Measurements from ENCODE around the gene MPZL2. TPM values are rescaled to one million over a fixed set of nuclear protein-coding genes. Genes with fewer than 3 reads are reported as not detected.

MPZL2 gene
- total and polyA plus RNA-seq, 2 of the 8 experiments (the other 6 are each of a cell fraction or from before 2014, with no cell fraction given): 2.4 to 3.2 TPM

DNA sequence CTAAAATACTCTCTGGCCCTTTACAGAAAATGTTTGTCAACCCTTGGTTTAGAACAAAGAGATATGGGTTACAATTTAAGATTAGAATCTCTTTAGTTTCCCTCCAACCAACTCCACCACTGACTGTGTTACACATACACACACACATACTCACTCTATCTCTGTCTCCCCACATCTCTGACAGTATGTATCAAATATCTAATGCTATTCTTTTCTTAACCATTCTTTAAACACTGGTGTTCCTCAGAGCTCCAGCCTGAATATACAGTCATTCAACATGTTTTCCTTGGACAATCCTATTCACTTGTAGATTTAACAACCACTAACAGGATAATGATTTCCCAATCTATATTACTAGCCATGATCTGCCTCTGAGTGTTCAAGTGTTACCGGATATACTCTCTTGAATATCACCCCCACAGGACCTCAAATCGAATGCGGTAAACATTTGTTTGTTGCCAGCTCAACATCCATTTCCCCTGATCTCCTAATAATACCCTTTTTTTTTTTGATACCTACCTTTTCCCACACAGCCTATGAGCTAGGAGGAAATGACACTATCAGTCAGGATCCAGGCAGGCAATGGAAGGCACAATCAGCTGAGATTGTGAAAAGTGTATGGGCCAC, 18.0 kb downstream of the MPZL2 start:
- no peak for DNase-seq (ENCODE audit: low read depth in 1 of 2, low spot score in 2 of 2)
- FAIRE-seq: no peak
- no peak overlapping the region for H3K18ac ChIP-seq (ENCODE audit: extremely low read depth, low read length)
- ChIA-PET CTCF (ENCODE audit: partially characterized antibody) (interaction anchor here (0.9 to 2.5 kb wide), 3 partner anchors 47 to 74 kb away, joined by 3 to 7 read pairs (median 3); no protein-coding TSS in a partner anchor), POLR2A (ENCODE audit: partially characterized antibody) (interaction anchor here (1.2 kb wide), 1 partner anchor 65 kb away, joined by 3 read pairs; no protein-coding TSS in a partner anchor)
- H3K4ac ChIP-seq (replicated peaks; ENCODE audit: insufficient read length, low read depth, low read length): no peak overlapping the region
- H3K9ac ChIP-seq (replicated peaks in 1 of 4; ENCODE audit: extremely low read depth in 1 of 4, low read depth in 3 of 4, low read length in 3 of 4): no peak overlapping the region
- H3K14ac ChIP-seq (ENCODE audit: insufficient read length): no peak overlapping the region
- no peaks in the 10 kb centered on the region; a peak in 1 of 7 replicates for H3K4me1 ChIP-seq (replicated peaks in 1 of 4; ENCODE audit: control insufficient read depth in 3 of 4, insufficient read depth in 4 of 4, low read length in 3 of 4)
- H3K9me3 ChIP-seq (ENCODE audit: insufficient read depth in 2 of 2, low read depth in 1 of 2, low read length in 1 of 2): no peaks in the 10 kb centered on the region
- no peaks in the 10 kb centered on the region for H4K20me1 ChIP-seq (replicated peaks in 1 of 2; ENCODE audit: control insufficient read depth in 1 of 2, insufficient read depth in 2 of 2, low read length in 2 of 2)
- 94% methylated on average over 3 of the region's 3 CpGs; no CpG with 5 or more reads in 1 of the 2 experiments for WGBS, 2 experiments (ENCODE audit: extremely low coverage in 1 of 2, insufficient coverage in 1 of 2, insufficient read length in 1 of 2, insufficient replicate concordance in 2 of 2, low coverage in 1 of 2, low lambda C conversion rate in 2 of 2, missing lambda C conversion rate in 1 of 2)
- peaks cover 0 to 8% (median 0%) of the 10 kb centered on the region in 4 experiments; a peak in 3 of 7 replicates for H3K27me3 ChIP-seq (replicated peaks in 1 of 4; ENCODE audit: control insufficient read depth in 3 of 4, extremely low read depth in 1 of 4, insufficient read depth in 3 of 4, low read length in 3 of 4)
- no peak overlapping the region for H4K91ac ChIP-seq (replicated peaks; ENCODE audit: insufficient read length, low read length)
- no peak overlapping the region for H2AFZ ChIP-seq (ENCODE audit: low read length)
- no peaks in the 10 kb centered on the region for H3K79me2 ChIP-seq (ENCODE audit: control insufficient read depth in 1 of 2, insufficient read depth in 2 of 2, low read length in 2 of 2)
- H3K27ac ChIP-seq (ENCODE audit: low read depth, low read length): no peak overlapping the region
- no peaks in the 10 kb centered on the region for H3K36me3 ChIP-seq (ENCODE audit: control insufficient read depth in 2 of 4, insufficient read depth in 4 of 4, low read length in 3 of 4)
- H2BK12ac ChIP-seq (ENCODE audit: low read depth, low read length): no peak overlapping the region
- no peak overlapping the region for H3K4me2 ChIP-seq (ENCODE audit: insufficient read depth in 1 of 2, low read depth in 2 of 2, low read length in 2 of 2)
- no peak overlapping the region for H2BK120ac ChIP-seq (replicated peaks; ENCODE audit: low read depth, low read length)
- H4K5ac ChIP-seq (ENCODE audit: insufficient read length, low read depth, low read length): no peak overlapping the region
- H4K8ac ChIP-seq (ENCODE audit: extremely low read depth, insufficient read depth, low read length): no peak overlapping the region
- no peak overlapping the region for H2BK5ac ChIP-seq (ENCODE audit: low read depth, low read length)
- no peak overlapping the region for H2BK20ac ChIP-seq (ENCODE audit: low read length)
- H3K4me3 ChIP-seq (ENCODE audit: extremely low read depth in 1 of 4, insufficient read depth in 2 of 4, low read depth in 3 of 4, low read length in 4 of 4): no peak overlapping the region
- no peak overlapping the region for H3K56ac ChIP-seq (replicated peaks; ENCODE audit: insufficient read length, low read depth, low read length)
- H2AK5ac ChIP-seq (ENCODE audit: low read depth, low read length): no peak overlapping the region
- no peak overlapping the region for H2BK15ac ChIP-seq (ENCODE audit: low read length)
- no peaks in the 10 kb centered on the region; the same call in 1 of the 2 replicates for H3K23me2 ChIP-seq (ENCODE audit: low read depth, low read length)
- TF ChIP-seq FOSL1 (IDR thresholded peaks at IDR 0.05; ENCODE audit: insufficient read depth, low read depth, low read length): no peak
- no peak for TF ChIP-seq SAP30 (IDR thresholded peaks at IDR 0.05; ENCODE audit: insufficient read depth, insufficient replicate concordance, low read length)
- TF ChIP-seq CREB1 (IDR thresholded peaks at IDR 0.05): no peak
- no peak for TF ChIP-seq BRCA1 (IDR thresholded peaks at IDR 0.05; ENCODE audit: low read depth, low read length)
- TF ChIP-seq EGR1 (IDR thresholded peaks at IDR 0.05; ENCODE audit: borderline replicate concordance, low read depth, low read length): no peak
- no peaks in the 10 kb centered on the region for H3K79me1 ChIP-seq (ENCODE audit: low read depth, low read length)
- H3K23ac ChIP-seq (ENCODE audit: insufficient read length): no peak overlapping the region

Measured in H1 (cell line).